Uterus (tissue), 4 donors: ENCODE data around the gene CFAP141. TPM values are rescaled to one million over a fixed set of nuclear protein-coding genes. Genes with fewer than 3 reads are reported as not detected.
"Not testable (repeated sequence)": the region's sequence is repeated elsewhere in the genome, so short reads cannot be mapped to it uniquely, and the experiment has no call there.

Experiments
- DNase-seq, 2 donors: peaks; one replicate each; pipeline ENCODE4 v3.0.0-alpha.2; 2019 to 2020
- H3K27ac ChIP-seq, 2 donors: fragments of 200-600 bp; sonication (generic); 1 replicate in 1 of 2; 2 replicates in 1 of 2; pipeline ENCODE4 v1.5.1; 2016 to 2018
- H3K27me3 ChIP-seq, 2 donors: fragments of 200-600 bp; sonication (generic); one replicate each; pipeline ENCODE4 v1.5.1; 2018 to 2019; ENCODE audit warnings: control low read depth in 1 of 2
- H3K36me3 ChIP-seq, 2 donors: fragments of 200-600 bp; sonication (generic); one replicate each; pipeline ENCODE4 v1.5.1; 2019; ENCODE audit warnings: control low read depth in 1 of 2
- H3K4me1 ChIP-seq, 2 donors: fragments of 200-600 bp; sonication (generic); one replicate each; pipeline ENCODE4 v1.5.1; 2018 to 2019; ENCODE audit warnings: control low read depth in 1 of 2
- H3K4me3 ChIP-seq, 2 donors: fragments of 200-600 bp; sonication (generic); 1 replicate in 1 of 2; 2 replicates in 1 of 2; pipeline ENCODE4 v1.5.1; 2018 to 2019; ENCODE audit warnings: mild to moderate bottlenecking in 1 of 2
- H3K9me3 ChIP-seq, 2 donors: fragments of 200-600 bp; sonication (generic); one replicate each; pipeline ENCODE4 v1.5.1; 2019; ENCODE audit warnings: control low read depth in 1 of 2
- POLR2A ChIP-seq, 2 donors: fragments of 450-650 bp; IDR thresholded peaks; one replicate each; pipeline ENCODE4 v1.6.1; 2016; ENCODE audit warnings: antibody characterized with exemption in 2 of 2, mild to moderate bottlenecking in 1 of 2, moderate library complexity in 1 of 2
- intact Hi-C: fragments of 100-400 bp; cut with DNase I; formaldehyde crosslinking; loops from one replicate; pipeline ENCODE4 v1.15.1; 2023; ENCODE audit warnings: low total_unique reads
- total RNA-seq, 4 donors: library from RNA; depleted of rRNA in 3 of 4; stranded (reverse); fragments of >200 nt in 3 of 4; gene quantifications; one replicate each; pipeline versions ENCODE4 v1.1.0 to v1.2.4, GENCODE V29; 2014 to 2023
- TF ChIP-seq, protein P1 (sequence below), 4 experiments: fragments of 200-600 bp in 2 of 4; fragments of 450-650 bp in 2 of 4; sonication (generic) in 2 of 4; IDR thresholded peaks; one replicate each; pipeline ENCODE4 v1.5.1; 2016 to 2019; ENCODE audit warnings: antibody characterized with exemption in 4 of 4, mild to moderate bottlenecking in 2 of 4, moderate library complexity in 1 of 4
- donor health status: DM: yes; HTN: yes; CAD: no.

Gene CFAP141
- total RNA-seq, 4 donors from 2014 or later, result not detected

DNA sequence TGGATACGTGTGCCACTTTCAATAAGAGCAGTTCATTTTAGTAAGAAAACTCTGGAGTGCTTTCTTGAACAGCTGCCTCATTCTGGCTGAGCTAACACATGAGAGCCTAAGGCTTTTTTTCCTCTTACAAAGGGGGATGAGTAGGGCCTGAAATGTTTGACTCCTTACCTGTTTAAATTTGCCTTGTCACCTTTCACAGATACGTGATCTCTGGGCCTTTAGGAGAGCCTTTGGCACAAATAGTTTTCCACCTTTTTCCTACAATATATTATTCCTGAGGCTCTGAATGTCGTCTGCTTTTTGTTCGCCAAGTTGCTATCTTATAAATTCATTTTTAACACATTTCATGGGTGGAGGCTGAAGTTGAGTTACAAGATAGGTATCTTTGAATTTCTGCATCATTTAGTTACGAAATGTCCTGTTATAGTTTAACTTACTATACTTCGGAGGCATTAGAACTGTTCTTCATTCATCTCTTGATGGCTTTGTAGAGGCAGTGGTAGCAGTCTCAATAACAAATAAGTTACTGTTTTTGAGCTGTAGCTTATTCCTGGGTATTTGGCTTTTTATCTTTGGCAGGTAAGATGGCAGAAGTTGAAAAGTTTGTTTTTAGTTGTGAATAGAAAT, 31.9 kb upstream of the CFAP141 start:
- TF ChIP-seq POLR2A (IDR thresholded peaks at IDR 0.05), result no peak
- TF ChIP-seq, protein P1, sequence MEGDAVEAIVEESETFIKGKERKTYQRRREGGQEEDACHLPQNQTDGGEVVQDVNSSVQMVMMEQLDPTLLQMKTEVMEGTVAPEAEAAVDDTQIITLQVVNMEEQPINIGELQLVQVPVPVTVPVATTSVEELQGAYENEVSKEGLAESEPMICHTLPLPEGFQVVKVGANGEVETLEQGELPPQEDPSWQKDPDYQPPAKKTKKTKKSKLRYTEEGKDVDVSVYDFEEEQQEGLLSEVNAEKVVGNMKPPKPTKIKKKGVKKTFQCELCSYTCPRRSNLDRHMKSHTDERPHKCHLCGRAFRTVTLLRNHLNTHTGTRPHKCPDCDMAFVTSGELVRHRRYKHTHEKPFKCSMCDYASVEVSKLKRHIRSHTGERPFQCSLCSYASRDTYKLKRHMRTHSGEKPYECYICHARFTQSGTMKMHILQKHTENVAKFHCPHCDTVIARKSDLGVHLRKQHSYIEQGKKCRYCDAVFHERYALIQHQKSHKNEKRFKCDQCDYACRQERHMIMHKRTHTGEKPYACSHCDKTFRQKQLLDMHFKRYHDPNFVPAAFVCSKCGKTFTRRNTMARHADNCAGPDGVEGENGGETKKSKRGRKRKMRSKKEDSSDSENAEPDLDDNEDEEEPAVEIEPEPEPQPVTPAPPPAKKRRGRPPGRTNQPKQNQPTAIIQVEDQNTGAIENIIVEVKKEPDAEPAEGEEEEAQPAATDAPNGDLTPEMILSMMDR (IDR thresholded peaks at IDR 0.05), result no peak
- Histone ChIP-seq H3K4me1 (no peaks in the 10 kb centered on the region), H3K4me3 (no peak overlapping the region), H3K27ac (no peak overlapping the region), H3K9me3 (no peaks in the 10 kb centered on the region), H3K36me3 (peaks cover 0 to 2% of the 10 kb centered on the region in 2 donors), H3K27me3 (no peaks in the 10 kb centered on the region)
- intact Hi-C loops, result no loop called here
- no peak for DNase-seq

DNA sequence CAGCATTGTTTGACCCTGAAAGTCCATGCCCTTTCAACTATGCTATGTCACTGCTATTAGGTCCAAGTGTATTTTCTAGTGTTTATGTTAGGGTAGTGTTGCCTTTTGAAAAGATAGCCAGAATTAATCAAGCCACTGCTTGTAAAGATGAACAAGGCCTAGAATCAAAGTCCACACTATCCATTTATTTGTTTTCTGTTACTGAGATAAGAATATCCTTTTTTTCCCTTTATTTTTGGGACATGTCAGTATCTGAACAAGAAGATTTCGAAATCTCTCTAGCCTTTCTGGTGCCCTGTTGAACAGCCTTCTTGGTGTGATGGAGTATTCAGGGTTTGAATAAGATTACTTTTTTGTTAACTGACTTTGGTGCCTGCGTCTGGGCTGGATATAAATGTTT, 31.3 kb upstream of the CFAP141 start:
- Histone ChIP-seq H3K9me3 (no peaks in the 10 kb centered on the region), H3K27me3 (no peaks in the 10 kb centered on the region), H3K4me3 (no peak overlapping the region), H3K27ac (no peak overlapping the region), H3K4me1 (no peaks in the 10 kb centered on the region), H3K36me3 (peaks cover 0 to 2% of the 10 kb centered on the region in 2 donors)
- no peak for TF ChIP-seq POLR2A (IDR thresholded peaks at IDR 0.05)
- TF ChIP-seq, protein P1 (IDR thresholded peaks at IDR 0.05), result no peak
- no peak for DNase-seq
- intact Hi-C loops, result no loop called here

DNA sequence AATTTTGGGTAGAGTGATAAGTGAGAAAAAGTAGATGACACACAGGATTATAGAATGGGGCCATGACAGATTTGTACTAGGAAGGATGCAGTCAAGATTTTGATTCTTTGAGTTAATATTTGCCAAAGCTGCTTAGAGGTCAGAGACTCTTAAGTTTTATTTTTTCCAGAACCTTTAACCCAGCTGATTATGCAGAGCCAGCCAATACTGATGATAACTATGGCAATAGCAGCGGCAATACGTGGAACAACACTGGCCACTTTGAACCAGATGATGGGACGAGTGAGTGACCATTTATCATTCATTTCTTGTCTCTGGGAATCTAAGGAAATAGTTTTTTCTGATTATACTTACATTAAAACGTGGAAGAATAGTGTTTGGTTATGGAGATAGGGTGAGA, 30.7 kb upstream of the CFAP141 start:
- no peak overlapping the region for H3K27ac ChIP-seq
- TF ChIP-seq POLR2A (IDR thresholded peaks at IDR 0.05), result no peak
- TF ChIP-seq, protein P1 (IDR thresholded peaks at IDR 0.05), result no peak
- intact Hi-C loops, result no loop called here

DNA sequence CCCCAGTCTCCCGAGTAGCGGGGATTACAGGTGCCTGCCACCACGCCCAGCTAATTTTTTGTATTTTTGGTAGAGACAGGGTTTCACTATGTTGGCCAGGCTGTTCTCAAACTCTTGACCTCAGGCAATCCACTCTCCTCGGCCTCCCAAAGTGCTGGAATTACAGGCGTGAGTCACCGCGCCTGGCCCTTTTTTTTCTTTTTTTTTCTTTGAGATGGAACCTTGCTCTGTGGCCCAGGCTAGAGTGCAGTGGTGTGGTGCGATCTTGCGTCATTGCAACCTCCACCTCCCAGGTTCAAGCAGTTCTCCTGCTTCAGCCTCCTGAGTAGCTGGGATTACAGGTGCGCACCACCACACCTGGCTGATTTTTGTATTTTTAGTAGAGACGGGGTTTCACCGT, 27.0 kb upstream of the CFAP141 start:
- H3K36me3 ChIP-seq, H3K4me1 ChIP-seq, H3K27ac ChIP-seq: not testable (repeated sequence)

More for the DNA sequence above, 30.7 kb upstream of the CFAP141 start:
- Histone ChIP-seq H3K36me3 (peaks cover 0 to 2% of the 10 kb centered on the region in 2 donors), H3K4me3 (no peak overlapping the region), H3K9me3 (no peaks in the 10 kb centered on the region), H3K4me1 (no peaks in the 10 kb centered on the region), H3K27me3 (no peaks in the 10 kb centered on the region)
- DNase-seq, result no peak

DNA sequence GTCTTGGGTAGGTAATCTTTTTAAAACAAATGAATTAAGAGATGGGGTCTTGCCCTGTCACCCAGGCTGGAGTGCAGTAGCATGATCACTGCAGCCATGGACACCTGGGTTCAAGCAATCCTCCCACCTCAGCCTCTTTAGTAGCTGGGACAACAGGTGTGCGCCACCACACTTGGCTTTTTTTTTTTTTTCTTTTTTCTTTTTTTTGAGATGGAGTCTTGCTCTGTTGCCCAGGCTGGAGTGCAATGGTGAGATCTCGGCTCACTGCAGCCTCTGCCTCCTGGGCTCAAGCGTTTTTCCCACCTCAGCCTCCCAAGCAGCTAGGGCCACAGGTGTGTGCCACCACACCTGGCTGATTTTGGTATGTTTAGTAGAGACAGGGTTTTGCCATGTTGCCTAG, 25.0 kb upstream of the CFAP141 start:
- H3K27ac ChIP-seq, DNase-seq, H3K27me3 ChIP-seq, intact Hi-C loops, H3K4me1 ChIP-seq, H3K4me3 ChIP-seq, H3K36me3 ChIP-seq, H3K9me3 ChIP-seq: not testable (repeated sequence)

More for the DNA sequence above, 27.0 kb upstream of the CFAP141 start:
- H3K9me3 ChIP-seq, H3K27me3 ChIP-seq, intact Hi-C loops, DNase-seq, H3K4me3 ChIP-seq: not testable (repeated sequence)

DNA sequence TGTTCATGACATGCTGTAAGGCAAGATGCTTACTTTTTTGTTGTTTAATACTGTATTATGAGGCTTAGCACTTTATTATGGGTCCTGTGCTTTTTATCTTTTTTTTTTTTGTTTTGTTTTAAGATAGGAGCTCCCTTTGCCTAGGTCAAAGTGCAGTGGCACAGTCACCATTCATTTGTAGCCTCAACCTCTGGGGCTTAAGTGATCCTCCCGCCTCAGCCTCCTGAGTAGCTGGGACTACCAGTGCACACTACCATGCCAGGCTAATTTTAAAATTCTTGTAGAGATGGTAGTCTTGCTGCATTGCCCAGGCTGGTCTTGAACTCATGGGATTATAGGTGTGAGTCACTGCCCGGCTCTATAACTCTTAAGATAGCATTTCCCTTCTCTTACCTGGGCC, 19.2 kb upstream of the CFAP141 start:
- no peak overlapping the region for H3K27ac ChIP-seq
- no peaks in the 10 kb centered on the region for H3K27me3 ChIP-seq
- H3K4me1 ChIP-seq, result peaks cover 0 to 15% of the 10 kb centered on the region in 2 donors
- H3K36me3 ChIP-seq, result no peaks in the 10 kb centered on the region
- no peaks in the 10 kb centered on the region for H3K9me3 ChIP-seq
- TF ChIP-seq POLR2A (IDR thresholded peaks at IDR 0.05), result no peak
- TF ChIP-seq, protein P1 (IDR thresholded peaks at IDR 0.05), result no peak
- DNase-seq, result no peak
- intact Hi-C loops, result no loop called here
- H3K4me3 ChIP-seq, result no peak overlapping the region
